Immature natural killer cell (primary cell): ENCODE results near the gene CREBBP. TPM values are rescaled to one million over a fixed set of nuclear protein-coding genes. Genes with fewer than 3 reads are reported as not detected.

Experiments used
- DNase-seq, 3 donors: peaks; one replicate each; pipeline ENCODE4 v3.0.0; 2022; ENCODE audit warnings: mixed read lengths in 1 of 3
- H3K27ac Mint-ChIP-seq, 6 donors: one replicate each; pipeline ENCODE4 v1.8.0; 2020; ENCODE audit warnings: mixed read lengths in 6 of 6, mild to moderate bottlenecking in 5 of 6, inconsistent platforms in 4 of 6, moderate library complexity in 3 of 6
- H3K27me3 Mint-ChIP-seq, 3 donors: one replicate each; pipeline ENCODE4 v1.8.0; 2020 to 2021; ENCODE audit warnings: low read depth in 3 of 3, mild to moderate bottlenecking in 3 of 3, mixed read lengths in 3 of 3, moderate library complexity in 3 of 3, inconsistent platforms in 1 of 3
- H3K36me3 Mint-ChIP-seq, 3 donors: one replicate each; pipeline ENCODE4 v1.8.0; 2020; ENCODE audit warnings: mixed read lengths in 3 of 3, inconsistent platforms in 2 of 3, mild to moderate bottlenecking in 2 of 3
- H3K4me1 Mint-ChIP-seq, 2 donors: one replicate each; pipeline ENCODE4 v1.8.0; 2020; ENCODE audit warnings: inconsistent platforms in 2 of 2, mild to moderate bottlenecking in 2 of 2, mixed read lengths in 2 of 2, moderate library complexity in 1 of 2
- H3K4me3 Mint-ChIP-seq, 5 donors: one replicate each; pipeline ENCODE4 v1.8.0; 2020; ENCODE audit warnings: mild to moderate bottlenecking in 5 of 5, mixed read lengths in 5 of 5, inconsistent platforms in 3 of 5, moderate library complexity in 3 of 5
- H3K9me3 Mint-ChIP-seq, 6 donors: one replicate each; pipeline ENCODE4 v1.8.0; 2020; ENCODE audit warnings: mild to moderate bottlenecking in 6 of 6, mixed read lengths in 6 of 6, inconsistent platforms in 4 of 6, moderate library complexity in 3 of 6
- polyA plus RNA-seq, 3 donors: library from polyadenylated mRNA; unstranded; fragments of 300-500 nt; fragmentation: Illumina TruSeq; gene quantifications; one replicate each; pipeline ENCODE4 v1.2.3, GENCODE V29; 2021

Gene CREBBP
- polyA plus RNA-seq, 3 donors from 2014 or later = 0.27 to 23.8 (median 3.9) TPM

GRCh38 chr16:3694051-3694450 is 186.5 kb downstream of the CREBBP start:
- peaks cover 0 to 12% (median 4%) of the 10 kb centered on the region in 3 donors for H3K36me3 Mint-ChIP-seq

GRCh38 chr16:3691761-3692160 is 188.8 kb downstream of the CREBBP start:
- H3K36me3 Mint-ChIP-seq = peaks cover 4 to 16% (median 4%) of the 10 kb centered on the region in 3 donors
- no peak overlapping the region for H3K27ac Mint-ChIP-seq
- peaks cover 10 to 15% of the 10 kb centered on the region in 2 donors for H3K4me1 Mint-ChIP-seq
- no peak overlapping the region for H3K4me3 Mint-ChIP-seq
- peaks cover 0 to 2% (median 0%) of the 10 kb centered on the region in 3 donors for H3K27me3 Mint-ChIP-seq
- DNase-seq = no peak
- H3K9me3 Mint-ChIP-seq = no peaks in the 10 kb centered on the region

More at GRCh38 chr16:3694051-3694450, 186.5 kb downstream of the CREBBP start:
- Mint-ChIP-seq H3K27me3 (peaks cover 0 to 2% (median 0%) of the 10 kb centered on the region in 3 donors), H3K27ac (no peak overlapping the region), H3K9me3 (no peaks in the 10 kb centered on the region), H3K4me1 (peaks cover 15 to 18% of the 10 kb centered on the region in 2 donors), H3K4me3 (no peak overlapping the region)
- no peak for DNase-seq

GRCh38 chr16:3690980-3691720 is 189.4 kb downstream of the CREBBP start:
- H3K36me3 Mint-ChIP-seq = peaks cover 4 to 16% (median 4%) of the 10 kb centered on the region in 3 donors
- H3K4me3 Mint-ChIP-seq = peak overlapping the region; percentile 67 to 81 (median 74)
- peaks cover 10 to 15% of the 10 kb centered on the region in 2 donors for H3K4me1 Mint-ChIP-seq
- H3K27me3 Mint-ChIP-seq = peaks cover 0 to 2% (median 0%) of the 10 kb centered on the region in 3 donors
- peak overlapping the region in 4 of 6 donors; percentile 25 to 74 (median 66) for H3K27ac Mint-ChIP-seq
- H3K9me3 Mint-ChIP-seq = no peaks in the 10 kb centered on the region
- peak; percentile 15 to 29 (median 18) for DNase-seq

GRCh38 chr16:3690470-3690928 is 190.0 kb downstream of the CREBBP start:
- peaks cover 0 to 2% (median 0%) of the 10 kb centered on the region in 3 donors for H3K27me3 Mint-ChIP-seq
- no peaks in the 10 kb centered on the region for H3K9me3 Mint-ChIP-seq
- H3K4me3 Mint-ChIP-seq = peak overlapping the region; percentile 67 to 81 (median 74)
- DNase-seq = peak; percentile 73 to 78 (median 74)
- H3K4me1 Mint-ChIP-seq = peaks cover 10 to 13% of the 10 kb centered on the region in 2 donors
- peak overlapping the region in 4 of 6 donors; percentile 25 to 74 (median 66) for H3K27ac Mint-ChIP-seq
- peaks cover 4 to 19% (median 4%) of the 10 kb centered on the region in 3 donors for H3K36me3 Mint-ChIP-seq

- Mint-ChIP-seq H3K36me3 (peaks cover 4 to 17% (median 8%) of the 10 kb centered on the region in 3 donors), H3K27ac (no peak overlapping the region), H3K4me1 (peaks cover 10 to 13% of the 10 kb centered on the region in 2 donors), H3K4me3 (no peak overlapping the region), H3K9me3 (no peaks in the 10 kb centered on the region), H3K27me3 (peaks cover 0 to 2% (median 0%) of the 10 kb centered on the region in 3 donors)
- DNase-seq = no peak
Observed at GRCh38 chr16:3689731-3690130, 190.8 kb downstream of the CREBBP start.

GRCh38 chr16:3687792-3688191 is 192.7 kb downstream of the CREBBP start:
- Mint-ChIP-seq H3K27me3 (peaks cover 0 to 2% (median 0%) of the 10 kb centered on the region in 3 donors), H3K27ac (no peak overlapping the region), H3K9me3 (no peaks in the 10 kb centered on the region), H3K36me3 (peaks cover 4 to 22% (median 10%) of the 10 kb centered on the region in 3 donors), H3K4me1 (peaks cover 10 to 13% of the 10 kb centered on the region in 2 donors), H3K4me3 (no peak overlapping the region)
- no peak for DNase-seq

- H3K4me1 Mint-ChIP-seq = peaks cover 10 to 13% of the 10 kb centered on the region in 2 donors
- H3K9me3 Mint-ChIP-seq = no peaks in the 10 kb centered on the region
- H3K4me3 Mint-ChIP-seq = no peak overlapping the region
- H3K36me3 Mint-ChIP-seq = peaks cover 4 to 23% (median 11%) of the 10 kb centered on the region in 3 donors
- H3K27ac Mint-ChIP-seq = peak overlapping the region in 1 of 6 donors; percentile 35
- DNase-seq = no peak
- peaks cover 0 to 2% (median 0%) of the 10 kb centered on the region in 3 donors for H3K27me3 Mint-ChIP-seq
Observed at GRCh38 chr16:3687021-3687420, 193.5 kb downstream of the CREBBP start.

GRCh38 chr16:3681206-3681605 is 199.3 kb downstream of the CREBBP start:
- H3K36me3 Mint-ChIP-seq = peaks cover 0 to 34% (median 17%) of the 10 kb centered on the region in 3 donors
- no peaks in the 10 kb centered on the region for H3K4me1 Mint-ChIP-seq
- no peaks in the 10 kb centered on the region for H3K27me3 Mint-ChIP-seq
- DNase-seq = no peak
- no peak overlapping the region for H3K27ac Mint-ChIP-seq
- H3K9me3 Mint-ChIP-seq = no peaks in the 10 kb centered on the region
- H3K4me3 Mint-ChIP-seq = no peak overlapping the region

- DNase-seq = no peak
- peaks cover 0 to 1% of the 10 kb centered on the region in 2 donors for H3K4me1 Mint-ChIP-seq
- no peak overlapping the region for H3K4me3 Mint-ChIP-seq
- H3K27me3 Mint-ChIP-seq = peaks cover 0 to 3% (median 0%) of the 10 kb centered on the region in 3 donors
- H3K36me3 Mint-ChIP-seq = peaks cover 0 to 32% (median 12%) of the 10 kb centered on the region in 3 donors
- no peak overlapping the region for H3K27ac Mint-ChIP-seq
- no peaks in the 10 kb centered on the region for H3K9me3 Mint-ChIP-seq
Observed at GRCh38 chr16:3677994-3678393, 202.5 kb downstream of the CREBBP start.

- Mint-ChIP-seq H3K27me3 (peaks cover 0 to 3% (median 0%) of the 10 kb centered on the region in 3 donors), H3K9me3 (no peaks in the 10 kb centered on the region), H3K36me3 (peaks cover 0 to 26% (median 6%) of the 10 kb centered on the region in 3 donors), H3K4me1 (peaks cover 6 to 10% of the 10 kb centered on the region in 2 donors), H3K4me3 (no peak overlapping the region), H3K27ac (no peak overlapping the region)
- no peak for DNase-seq
Observed at GRCh38 chr16:3675601-3676130, 204.8 kb downstream of the CREBBP start.

Other genes with a start within 250 kb of the CREBBP start
- gene DNASE1, start 226.0 kb downstream of the CREBBP start, polyA plus RNA-seq = 1 to 10 TPM in 2 of 3 donors, under 1 TPM in 1; 0.60 to 9.0 (median 3.5) TPM
- 10 to 100 TPM; 30.1 to 32.1 (median 30.7) TPM for gene TRAP1, start 163.2 kb downstream of the CREBBP start, polyA plus RNA-seq
- gene ADCY9, start 235.7 kb upstream of the CREBBP start, polyA plus RNA-seq = 1 to 10 TPM; 1.1 to 1.5 (median 1.4) TPM